Measurements from ENCODE around the gene MBD5. TPM values are rescaled to one million over a fixed set of nuclear protein-coding genes. Genes with fewer than 3 reads are reported as not detected.

The MBD5 gene
- total RNA-seq, 4 donors from 2014 or later = 11.9 to 51.9 (median 19.7) TPM

GRCh38 chr2:148523315-148523714 is 502.4 kb downstream of the MBD5 start:
- H3K9me3 ChIP-seq = no peaks in the 10 kb centered on the region
- TF ChIP-seq POLR2AphosphoS5 (IDR thresholded peaks at IDR 0.05) (no peak), POLR2A (IDR thresholded peaks at IDR 0.05) (no peak), EP300 (IDR thresholded peaks at IDR 0.05) (no peak), CTCF (IDR thresholded peaks at IDR 0.05) (no peak)
- no peak overlapping the region for H3K27ac ChIP-seq
- no peak for DNase-seq (ENCODE audit: low spot score in 2 of 2)
- no peaks in the 10 kb centered on the region for H3K4me1 ChIP-seq
- WGBS = 61% methylated on average over 1 of the region's 1 CpG
- no peaks in the 10 kb centered on the region for H3K36me3 ChIP-seq
- H3K27me3 ChIP-seq = no peaks in the 10 kb centered on the region
- H3K4me3 ChIP-seq = no peak overlapping the region

GRCh38 chr2:148524519-148524919 is 503.6 kb downstream of the MBD5 start:
- Histone ChIP-seq H3K4me3 (no peak overlapping the region), H3K9me3 (no peaks in the 10 kb centered on the region), H3K36me3 (no peaks in the 10 kb centered on the region), H3K27ac (no peak overlapping the region), H3K4me1 (no peaks in the 10 kb centered on the region), H3K27me3 (no peaks in the 10 kb centered on the region)
- TF ChIP-seq POLR2AphosphoS5 (IDR thresholded peaks at IDR 0.05) (no peak), POLR2A (IDR thresholded peaks at IDR 0.05) (no peak), EP300 (IDR thresholded peaks at IDR 0.05) (no peak), CTCF (IDR thresholded peaks at IDR 0.05) (no peak)
- WGBS = 62% methylated on average over 1 of the region's 1 CpG
- DNase-seq (ENCODE audit: low spot score in 2 of 2) = no peak

- Histone ChIP-seq H3K27ac (no peak overlapping the region), H3K27me3 (no peaks in the 10 kb centered on the region), H3K9me3 (no peaks in the 10 kb centered on the region), H3K4me3 (no peak overlapping the region), H3K4me1 (no peaks in the 10 kb centered on the region), H3K36me3 (no peaks in the 10 kb centered on the region)
- 98% methylated on average over 2 of the region's 2 CpGs for WGBS
- DNase-seq (ENCODE audit: low spot score in 2 of 2) = no peak
- TF ChIP-seq POLR2AphosphoS5 (IDR thresholded peaks at IDR 0.05) = no peak
- TF ChIP-seq EP300 (IDR thresholded peaks at IDR 0.05) = no peak
- TF ChIP-seq POLR2A (IDR thresholded peaks at IDR 0.05) = no peak
- no peak for TF ChIP-seq CTCF (IDR thresholded peaks at IDR 0.05)
These were observed 504.2 kb downstream of the MBD5 start for GRCh38 chr2:148525130-148525529.

- no peaks in the 10 kb centered on the region for H3K27me3 ChIP-seq
- H3K4me3 ChIP-seq = no peak overlapping the region
- H3K27ac ChIP-seq = no peak overlapping the region
- TF ChIP-seq CTCF (IDR thresholded peaks at IDR 0.05) = no peak
- no peak for TF ChIP-seq POLR2AphosphoS5 (IDR thresholded peaks at IDR 0.05)
- TF ChIP-seq POLR2A (IDR thresholded peaks at IDR 0.05) = no peak
- TF ChIP-seq EP300 (IDR thresholded peaks at IDR 0.05) = no peak
- no peaks in the 10 kb centered on the region for H3K9me3 ChIP-seq
- no peaks in the 10 kb centered on the region for H3K4me1 ChIP-seq
- H3K36me3 ChIP-seq = no peaks in the 10 kb centered on the region
- WGBS = 64% methylated on average over 9 of the region's 9 CpGs
- no peak for DNase-seq (ENCODE audit: low spot score in 2 of 2)
These were observed 505.8 kb downstream of the MBD5 start for GRCh38 chr2:148526509-148527346.

- TF ChIP-seq CTCF (IDR thresholded peaks at IDR 0.05) (no peak), EP300 (IDR thresholded peaks at IDR 0.05) (no peak), POLR2A (IDR thresholded peaks at IDR 0.05) (no peak), POLR2AphosphoS5 (IDR thresholded peaks at IDR 0.05) (no peak)
- Histone ChIP-seq H3K27me3 (no peaks in the 10 kb centered on the region), H3K4me3 (no peak overlapping the region), H3K4me1 (no peaks in the 10 kb centered on the region), H3K36me3 (no peaks in the 10 kb centered on the region), H3K27ac (no peak overlapping the region), H3K9me3 (no peaks in the 10 kb centered on the region)
- DNase-seq (ENCODE audit: low spot score in 2 of 2) = no peak
- 72% methylated on average over 14 of the region's 14 CpGs for WGBS
These were observed 506.8 kb downstream of the MBD5 start for GRCh38 chr2:148527488-148528340.
